ENCODE results near the gene NCCRP1. TPM values are rescaled to one million over a fixed set of nuclear protein-coding genes. Genes with fewer than 3 reads are reported as not detected.

Gene NCCRP1
- total RNA-seq, 1 donor from 2014 or later, result not detected

DNA sequence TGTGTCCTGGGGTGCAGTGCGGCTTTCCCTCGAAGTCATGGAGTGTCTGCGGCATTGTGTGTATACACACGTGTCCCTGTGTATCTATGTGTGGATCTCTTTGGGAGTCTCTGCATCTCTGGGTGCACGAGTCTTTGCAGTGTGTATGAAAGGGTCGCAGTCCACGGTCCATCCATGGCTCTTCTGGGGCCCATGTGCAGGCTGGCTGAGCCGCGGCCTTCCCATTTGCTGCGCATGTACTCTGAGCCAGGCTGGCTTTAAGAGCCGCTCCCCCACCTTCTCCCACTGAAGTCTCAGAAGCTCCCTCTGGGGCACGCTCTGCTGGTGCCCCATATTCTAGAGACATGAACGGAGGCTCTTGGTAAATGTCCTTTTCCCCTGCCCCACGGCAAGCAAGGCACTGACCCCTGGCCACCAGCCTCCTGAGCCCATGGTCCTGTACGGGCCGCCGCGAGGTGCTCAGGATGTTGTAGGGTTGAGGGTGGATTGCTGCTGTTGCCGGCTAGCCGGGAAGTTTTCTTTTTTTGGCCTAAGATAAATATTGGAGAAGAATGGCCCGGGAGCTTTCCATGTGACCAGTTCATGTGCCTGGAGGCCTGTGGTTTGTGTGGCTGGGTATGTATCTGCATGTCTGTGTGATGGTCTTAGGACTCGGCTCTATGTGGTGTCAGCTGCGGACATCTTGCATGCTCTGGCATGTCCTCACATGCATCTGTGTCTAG is 39.3 kb upstream of the NCCRP1 start:
- no peaks in the 10 kb centered on the region for H3K27me3 Mint-ChIP-seq (ENCODE audit: low read depth)
- no peaks in the 10 kb centered on the region for H3K9me3 Mint-ChIP-seq
- no peak overlapping the region for H3K4me3 Mint-ChIP-seq (ENCODE audit: low read depth)
- DNase-seq (ENCODE audit: low spot score), result no peak
- H3K36me3 Mint-ChIP-seq (ENCODE audit: low read depth), result no peaks in the 10 kb centered on the region
- intact Hi-C loops (cut with micrococcal nuclease), result no loop called here
- peaks cover 13% of the 10 kb centered on the region for H3K4me1 Mint-ChIP-seq (ENCODE audit: low read depth)
- H3K27ac Mint-ChIP-seq, result peak overlapping the region; percentile 28

DNA sequence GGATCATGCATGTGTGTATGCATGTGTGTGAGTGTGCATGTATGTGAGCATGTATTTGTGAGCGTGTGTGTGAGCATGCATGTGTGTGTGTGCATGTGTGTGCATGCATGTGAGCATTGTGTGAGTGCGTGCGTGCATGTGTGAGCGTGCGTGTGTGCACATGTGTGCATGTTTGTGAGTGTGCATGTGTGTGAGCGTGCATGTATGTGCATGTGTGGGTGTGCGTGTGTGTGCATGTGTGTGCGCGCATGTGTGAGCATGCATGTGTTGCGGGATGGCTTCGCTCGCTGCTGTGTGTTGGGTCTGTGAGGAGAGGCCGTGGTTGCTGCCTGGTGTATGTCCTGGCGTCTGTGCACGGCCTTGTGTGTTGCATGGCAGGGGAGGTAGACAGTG is 38.8 kb upstream of the NCCRP1 start:
- intact Hi-C loops (cut with micrococcal nuclease), result no loop called here
- no peaks in the 10 kb centered on the region for H3K9me3 Mint-ChIP-seq
- no peaks in the 10 kb centered on the region for H3K36me3 Mint-ChIP-seq (ENCODE audit: low read depth)
- no peak overlapping the region for H3K27ac Mint-ChIP-seq
- no peak for DNase-seq (ENCODE audit: low spot score)
- no peak overlapping the region for H3K4me3 Mint-ChIP-seq (ENCODE audit: low read depth)
- H3K4me1 Mint-ChIP-seq (ENCODE audit: low read depth), result peaks cover 17% of the 10 kb centered on the region
- H3K27me3 Mint-ChIP-seq (ENCODE audit: low read depth), result no peaks in the 10 kb centered on the region

DNA sequence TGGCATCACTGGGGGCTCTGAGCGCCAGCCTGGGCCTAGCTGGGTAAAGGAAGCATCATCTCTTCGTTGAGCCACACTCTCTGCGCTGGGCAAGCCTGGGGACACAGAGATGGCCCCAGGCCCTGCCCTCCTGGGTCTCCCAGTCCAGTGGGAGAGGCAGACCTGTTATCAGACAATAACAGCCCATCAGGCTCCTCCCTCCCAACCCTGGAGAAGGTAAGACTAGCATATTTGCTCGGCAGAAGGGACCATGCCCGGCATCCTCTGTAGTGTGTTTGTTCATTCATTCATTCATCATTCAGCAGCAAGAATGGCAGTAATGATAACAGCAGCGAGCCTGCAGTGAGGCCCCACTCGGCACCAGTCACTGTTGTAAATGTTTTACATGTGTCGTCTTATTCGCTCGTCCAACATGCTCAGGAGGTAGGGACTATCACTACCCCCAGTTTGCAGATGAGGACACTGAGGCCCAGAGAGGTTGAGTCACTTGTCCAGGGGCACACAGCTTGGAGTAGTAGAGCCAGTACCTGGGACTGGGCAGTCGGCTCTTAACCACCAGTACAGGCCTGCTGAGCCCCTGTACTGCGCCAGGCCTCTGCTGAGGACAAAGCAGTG is 38.0 kb upstream of the NCCRP1 start:
- Mint-ChIP-seq H3K36me3 (ENCODE audit: low read depth) (no peaks in the 10 kb centered on the region), H3K4me1 (ENCODE audit: low read depth) (peaks cover 17% of the 10 kb centered on the region), H3K9me3 (no peaks in the 10 kb centered on the region), H3K4me3 (ENCODE audit: low read depth) (no peak overlapping the region), H3K27ac (no peak overlapping the region), H3K27me3 (ENCODE audit: low read depth) (no peaks in the 10 kb centered on the region)
- intact Hi-C loops (cut with micrococcal nuclease), result no loop called here
- DNase-seq (ENCODE audit: low spot score), result no peak

DNA sequence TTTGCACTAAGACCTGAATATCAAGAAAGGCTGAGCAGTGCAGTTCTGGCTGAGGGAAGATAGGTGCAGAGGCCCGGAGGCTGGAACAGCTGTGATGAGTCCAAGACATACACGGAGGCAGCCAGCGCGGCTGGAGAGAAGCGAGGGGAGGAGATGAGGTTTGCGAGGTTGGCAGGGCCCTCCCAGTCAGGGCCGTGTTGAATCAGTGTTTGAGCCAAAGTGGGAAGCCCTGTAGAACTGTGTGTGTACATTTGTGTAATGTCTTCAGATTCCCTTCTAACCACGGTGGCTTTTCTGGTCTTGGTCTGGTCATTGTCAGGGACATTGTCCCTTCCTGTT is 36.3 kb upstream of the NCCRP1 start:
- Mint-ChIP-seq H3K9me3 (no peaks in the 10 kb centered on the region), H3K36me3 (ENCODE audit: low read depth) (no peaks in the 10 kb centered on the region), H3K4me1 (ENCODE audit: low read depth) (peaks cover 11% of the 10 kb centered on the region), H3K27ac (no peak overlapping the region), H3K27me3 (ENCODE audit: low read depth) (no peaks in the 10 kb centered on the region), H3K4me3 (ENCODE audit: low read depth) (no peak overlapping the region)
- no peak for DNase-seq (ENCODE audit: low spot score)
- intact Hi-C loops (cut with micrococcal nuclease), result no loop called here

DNA sequence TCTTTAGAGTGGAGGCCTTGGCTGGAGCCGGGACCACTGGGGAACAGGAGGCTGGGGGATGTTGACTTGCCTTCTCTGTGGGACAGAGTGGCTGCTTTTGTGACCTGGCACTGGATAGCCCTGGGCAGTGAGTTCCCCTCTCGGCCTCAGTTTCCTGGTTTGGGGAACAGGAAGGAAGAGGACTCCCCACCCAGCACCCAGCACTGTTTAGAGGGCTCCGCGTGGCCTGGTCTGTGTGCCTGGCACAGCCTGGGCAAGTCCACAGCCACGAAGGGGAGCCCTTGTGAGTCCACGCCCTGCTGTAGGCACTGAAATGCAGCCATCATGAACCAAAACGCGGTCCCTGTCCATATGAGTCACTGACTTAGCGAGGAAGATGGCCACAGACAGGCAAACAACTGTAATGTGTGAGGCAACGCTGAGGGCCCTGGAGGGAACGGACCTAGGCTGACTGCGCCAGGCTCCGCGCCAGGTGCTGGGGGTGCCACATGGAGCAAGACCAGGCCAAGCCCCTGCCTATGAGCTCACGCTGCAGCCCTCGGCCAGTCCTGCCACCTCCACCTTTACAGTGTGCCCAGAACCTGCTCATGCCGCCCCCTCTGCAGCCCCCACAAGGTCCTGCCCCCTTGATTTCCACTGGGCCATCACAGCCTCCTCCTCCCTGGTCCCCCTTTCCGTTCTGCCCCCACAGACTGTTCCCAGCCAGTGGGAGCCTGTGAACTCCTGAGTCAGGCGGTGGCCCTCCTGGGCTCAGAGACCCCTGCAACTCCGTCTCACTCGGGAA is 35.7 kb upstream of the NCCRP1 start:
- Mint-ChIP-seq H3K9me3 (no peaks in the 10 kb centered on the region), H3K36me3 (ENCODE audit: low read depth) (no peaks in the 10 kb centered on the region), H3K4me3 (ENCODE audit: low read depth) (no peak overlapping the region), H3K4me1 (ENCODE audit: low read depth) (peaks cover 11% of the 10 kb centered on the region), H3K27me3 (ENCODE audit: low read depth) (no peaks in the 10 kb centered on the region), H3K27ac (no peak overlapping the region)
- no peak for DNase-seq (ENCODE audit: low spot score)
- intact Hi-C loops (cut with micrococcal nuclease), result no loop called here

DNA sequence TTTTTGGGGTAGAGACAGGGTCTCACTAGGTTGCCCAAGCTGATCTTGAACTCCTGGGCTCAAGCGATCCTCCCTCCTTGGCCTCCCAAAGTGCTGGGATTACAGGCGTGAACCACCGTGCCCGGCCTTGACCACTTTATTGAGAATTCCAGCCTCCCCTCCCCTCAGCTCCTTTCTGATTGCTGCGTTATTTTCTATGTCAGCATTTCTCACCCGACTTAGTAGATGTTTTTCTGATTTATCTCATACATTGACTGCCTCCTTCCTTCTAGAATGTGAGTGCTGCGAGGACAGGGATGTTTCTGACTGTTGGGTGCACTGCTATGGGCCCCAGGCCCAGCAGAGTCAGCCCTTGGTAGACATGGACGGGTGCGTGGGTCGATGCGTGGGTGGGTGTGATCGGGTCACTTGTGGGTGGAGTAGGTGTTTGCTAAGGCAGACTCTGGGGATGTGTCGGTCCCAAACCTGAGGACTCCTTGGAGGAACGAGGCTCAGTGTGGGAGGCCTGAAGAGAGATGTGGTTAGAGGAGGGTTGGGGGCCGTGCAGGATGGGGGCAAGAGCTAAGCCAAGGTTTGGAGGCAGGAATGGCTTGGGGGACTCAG is 34.2 kb upstream of the NCCRP1 start:
- DNase-seq (ENCODE audit: low spot score), result no peak
- Mint-ChIP-seq H3K27me3 (ENCODE audit: low read depth) (no peaks in the 10 kb centered on the region), H3K4me3 (ENCODE audit: low read depth) (no peak overlapping the region), H3K4me1 (ENCODE audit: low read depth) (peaks cover 6% of the 10 kb centered on the region), H3K27ac (no peak overlapping the region), H3K36me3 (ENCODE audit: low read depth) (no peaks in the 10 kb centered on the region), H3K9me3 (no peaks in the 10 kb centered on the region)
- intact Hi-C loops (cut with micrococcal nuclease), result no loop called here

DNA sequence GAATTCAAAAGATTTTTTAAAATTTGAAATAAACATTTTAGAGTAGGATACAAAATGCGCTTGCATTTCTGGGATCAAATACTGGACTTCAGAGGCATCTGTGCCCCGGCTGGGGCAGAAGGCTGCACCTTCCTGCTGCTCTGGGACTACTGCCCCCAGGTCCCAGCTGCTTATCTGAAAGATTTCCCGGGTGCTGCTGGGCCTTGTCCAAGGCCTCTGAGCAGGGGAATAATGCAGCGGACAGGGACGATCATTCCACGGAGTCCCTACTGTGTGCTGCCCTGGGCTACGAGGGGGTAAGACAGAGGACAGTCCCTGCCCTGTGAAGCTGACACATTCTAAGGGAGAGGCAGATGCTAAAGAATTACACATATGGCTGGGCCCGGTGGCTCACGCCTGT is 33.1 kb upstream of the NCCRP1 start:
- H3K27ac Mint-ChIP-seq, result no peak overlapping the region
- no peaks in the 10 kb centered on the region for H3K27me3 Mint-ChIP-seq (ENCODE audit: low read depth)
- no peak for DNase-seq (ENCODE audit: low spot score)
- intact Hi-C loops (cut with micrococcal nuclease), result no loop called here
- H3K9me3 Mint-ChIP-seq, result no peaks in the 10 kb centered on the region
- H3K36me3 Mint-ChIP-seq (ENCODE audit: low read depth), result no peaks in the 10 kb centered on the region
- no peak overlapping the region for H3K4me3 Mint-ChIP-seq (ENCODE audit: low read depth)
- H3K4me1 Mint-ChIP-seq (ENCODE audit: low read depth), result peaks cover 4% of the 10 kb centered on the region

DNA sequence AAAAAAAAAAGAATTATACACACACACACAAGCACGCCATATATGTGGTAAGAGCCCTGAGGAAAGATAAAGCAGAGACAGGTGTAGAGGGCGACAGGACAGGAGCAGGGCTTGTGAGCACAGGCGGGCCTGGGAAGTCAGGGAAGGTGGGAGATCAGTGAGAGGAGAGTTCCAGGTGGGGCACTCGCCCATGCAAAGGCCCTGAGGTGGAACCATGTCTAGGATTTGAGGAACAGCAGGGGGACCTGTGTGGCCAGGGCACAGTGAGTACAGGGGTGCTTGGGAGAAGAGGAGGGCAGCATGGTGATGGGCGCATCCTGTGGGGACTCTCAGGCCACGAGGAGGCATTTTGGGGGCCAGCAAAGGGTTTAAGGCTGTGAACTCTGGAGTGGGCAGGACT is 32.5 kb upstream of the NCCRP1 start:
- Mint-ChIP-seq H3K36me3 (ENCODE audit: low read depth) (peaks cover 5% of the 10 kb centered on the region), H3K9me3 (no peaks in the 10 kb centered on the region), H3K27ac (no peak overlapping the region), H3K4me3 (ENCODE audit: low read depth) (no peak overlapping the region), H3K4me1 (ENCODE audit: low read depth) (peaks cover 4% of the 10 kb centered on the region), H3K27me3 (ENCODE audit: low read depth) (no peaks in the 10 kb centered on the region)
- intact Hi-C loops (cut with micrococcal nuclease), result no loop called here
- no peak for DNase-seq (ENCODE audit: low spot score)

DNA sequence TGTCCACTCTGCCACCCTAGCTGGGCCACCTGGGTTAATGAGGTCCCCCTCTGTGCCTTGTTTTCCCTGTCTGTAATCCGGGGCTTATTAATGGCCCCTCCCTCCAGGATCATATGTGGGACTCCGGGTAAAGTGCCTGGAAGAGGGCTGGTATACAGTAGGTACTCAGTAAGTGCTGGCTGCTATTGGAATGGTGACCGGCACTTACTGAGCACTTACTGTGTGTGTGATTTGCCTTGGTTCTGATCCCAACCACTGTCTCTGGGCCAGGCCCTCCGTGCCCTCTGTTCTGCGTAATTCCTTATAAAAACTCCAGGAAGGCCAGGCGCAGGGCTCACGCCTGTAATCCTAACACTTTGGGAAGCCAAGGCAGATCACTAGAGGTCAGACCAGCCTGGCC is 30.9 kb upstream of the NCCRP1 start:
- intact Hi-C loops (cut with micrococcal nuclease), result no loop called here

DNA sequence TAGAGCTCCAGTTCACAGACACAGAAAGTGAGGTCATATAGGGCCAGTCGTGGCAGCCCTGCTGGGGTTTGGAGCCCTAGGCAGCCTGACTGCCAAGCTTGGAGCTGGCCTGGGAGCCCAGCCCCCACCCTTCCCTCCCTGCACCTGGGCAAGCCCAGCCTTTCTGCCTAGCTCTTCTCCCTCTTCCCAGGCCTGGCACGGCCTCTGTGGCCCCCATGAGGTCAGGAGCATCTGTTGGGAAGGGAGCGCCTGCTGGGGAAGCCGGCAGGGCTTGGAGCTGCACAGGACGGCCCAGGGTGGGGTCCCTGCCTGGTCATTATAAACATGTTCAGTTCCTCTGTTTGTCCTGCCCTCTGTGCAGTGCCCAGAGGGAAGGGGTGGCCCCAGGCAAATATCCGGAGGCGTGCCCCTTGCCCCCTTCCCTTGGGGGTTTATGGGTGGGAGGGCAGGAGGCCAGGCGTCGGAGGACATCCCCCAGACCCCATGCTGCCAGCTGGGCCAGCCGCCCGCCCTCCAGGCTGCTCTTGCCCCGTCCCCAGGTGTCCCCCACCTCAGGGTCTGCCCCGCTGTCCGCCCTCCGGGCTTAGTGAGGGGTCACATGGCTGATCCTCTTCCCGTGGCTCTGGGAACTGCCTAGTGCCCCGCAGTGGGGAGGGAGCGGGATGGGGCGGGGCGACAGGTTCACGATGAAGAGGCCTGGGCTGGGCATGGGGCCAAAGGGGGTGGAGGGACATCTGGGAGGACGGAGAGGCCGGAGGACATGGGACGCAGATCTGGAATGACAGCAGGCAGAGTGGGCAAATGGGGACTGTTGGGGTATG is 30.0 kb upstream of the NCCRP1 start:
- no peak overlapping the region for H3K4me3 Mint-ChIP-seq (ENCODE audit: low read depth)
- intact Hi-C loops (cut with micrococcal nuclease), result no loop called here
- peaks cover 5% of the 10 kb centered on the region for H3K36me3 Mint-ChIP-seq (ENCODE audit: low read depth)
- no peak overlapping the region for H3K27ac Mint-ChIP-seq
- H3K9me3 Mint-ChIP-seq, result no peaks in the 10 kb centered on the region
- no peak for DNase-seq (ENCODE audit: low spot score)
- H3K27me3 Mint-ChIP-seq (ENCODE audit: low read depth), result no peaks in the 10 kb centered on the region
- peaks cover 4% of the 10 kb centered on the region for H3K4me1 Mint-ChIP-seq (ENCODE audit: low read depth)

More for the DNA sequence above, 30.9 kb upstream of the NCCRP1 start:
- Mint-ChIP-seq H3K27ac (no peak overlapping the region), H3K4me1 (ENCODE audit: low read depth) (peaks cover 4% of the 10 kb centered on the region), H3K27me3 (ENCODE audit: low read depth) (no peaks in the 10 kb centered on the region), H3K36me3 (ENCODE audit: low read depth) (peaks cover 5% of the 10 kb centered on the region), H3K9me3 (no peaks in the 10 kb centered on the region), H3K4me3 (ENCODE audit: low read depth) (no peak overlapping the region)
- DNase-seq (ENCODE audit: low spot score), result no peak

DNA sequence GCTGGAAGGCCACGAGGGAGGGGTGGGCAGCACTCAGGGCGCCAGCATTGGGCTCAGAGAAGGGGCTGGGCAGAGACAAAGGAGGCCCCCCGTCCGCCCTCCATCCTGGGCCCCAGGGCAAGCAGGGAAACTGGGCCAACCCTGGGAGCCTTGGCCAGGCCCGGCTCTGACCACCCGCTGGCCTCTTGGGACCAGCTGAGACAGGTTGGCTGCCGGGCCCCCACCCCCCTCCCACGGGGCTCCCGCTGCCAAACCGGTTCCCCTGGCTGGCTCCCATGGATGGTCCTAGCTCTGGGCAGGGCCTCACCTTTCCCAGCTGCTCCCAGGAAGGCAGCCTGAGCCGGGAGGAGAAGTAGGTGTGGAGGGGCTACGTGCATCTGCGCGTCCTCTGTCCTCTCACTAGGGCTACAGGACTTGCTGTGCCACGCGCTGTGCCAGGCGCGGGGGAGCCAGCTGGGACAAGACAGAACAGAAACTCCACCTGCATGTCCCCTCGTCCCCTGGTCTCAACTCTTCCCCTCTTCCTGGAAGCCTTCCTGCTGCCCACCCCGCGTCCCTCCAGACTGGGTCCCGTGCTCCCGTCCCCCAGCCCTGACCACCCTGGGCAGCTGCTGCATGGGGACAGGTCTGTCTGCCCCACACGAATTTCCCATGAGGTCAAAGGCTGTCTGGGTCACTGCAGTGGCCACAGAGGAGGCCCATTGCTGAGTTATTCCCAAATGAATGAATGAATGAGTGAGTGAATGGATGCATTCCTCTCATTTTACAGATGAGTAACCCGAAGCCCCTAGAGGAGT is 29.1 kb upstream of the NCCRP1 start:
- H3K27me3 Mint-ChIP-seq (ENCODE audit: low read depth), result no peaks in the 10 kb centered on the region
- no peak overlapping the region for H3K4me3 Mint-ChIP-seq (ENCODE audit: low read depth)
- H3K9me3 Mint-ChIP-seq, result no peaks in the 10 kb centered on the region
- no peak for DNase-seq (ENCODE audit: low spot score)
- no peak overlapping the region for H3K27ac Mint-ChIP-seq
- intact Hi-C loops (cut with micrococcal nuclease), result no loop called here
- peaks cover 2% of the 10 kb centered on the region for H3K4me1 Mint-ChIP-seq (ENCODE audit: low read depth)
- H3K36me3 Mint-ChIP-seq (ENCODE audit: low read depth), result peaks cover 5% of the 10 kb centered on the region

All from activated T-helper 2 cell treated with anti-CD3 and anti-CD28 coated beads, Interferon-gamma antibody, Interleukin-2, Interleukin-4, amounts not matched to agents 10 μg/mL and 5 μg/mL and 100 μg/mL, durations not matched to agents 14 hours and 24 hours and 36 hours (primary cell).